ENCODE measurements around the gene NUDT14.

The NUDT14 gene

GRCh38 chr14:105192866-105193731 lies 12.0 kb upstream of the NUDT14 start:
- TF ChIP-seq SNAI2 (CRISPR knock-in tag; IDR thresholded peaks at IDR 0.05) (no peak), POU6F1 (CRISPR knock-in tag; IDR thresholded peaks at IDR 0.05; ENCODE audit: borderline replicate concordance, low read depth) (no peak), ZC3H10 (CRISPR knock-in tag; IDR thresholded peaks at IDR 0.05) (no peak), ARNTL (CRISPR knock-in tag; IDR thresholded peaks at IDR 0.05; ENCODE audit: borderline replicate concordance, low read depth) (no peak), ESRRG (CRISPR knock-in tag; IDR thresholded peaks at IDR 0.05) (no peak), BACH2 (CRISPR knock-in tag; IDR thresholded peaks at IDR 0.05; ENCODE audit: borderline replicate concordance) (no peak), ISL1 (CRISPR knock-in tag; IDR thresholded peaks at IDR 0.05) (no peak), PATZ1 (CRISPR knock-in tag; IDR thresholded peaks at IDR 0.05; ENCODE audit: borderline replicate concordance) (no peak), TCF4 (CRISPR knock-in tag; IDR thresholded peaks at IDR 0.05; ENCODE audit: borderline replicate concordance) (no peak), ZFP30 (CRISPR knock-in tag; IDR thresholded peaks at IDR 0.05) (no peak), ZNF70 (CRISPR knock-in tag; IDR thresholded peaks at IDR 0.05) (no peak), CREB5 (CRISPR knock-in tag; IDR thresholded peaks at IDR 0.05; ENCODE audit: low read depth) (no peak), ZFP3 (CRISPR knock-in tag; IDR thresholded peaks at IDR 0.05) (no peak), ZNF8 (CRISPR knock-in tag; IDR thresholded peaks at IDR 0.05) (no peak), CSRNP3 (CRISPR knock-in tag; IDR thresholded peaks at IDR 0.05) (no peak), RARB (CRISPR knock-in tag; IDR thresholded peaks at IDR 0.05) (no peak), ZNF565 (CRISPR knock-in tag; conservative IDR thresholded peaks at IDR 0.05; ENCODE audit: low read depth) (no peak), TSHZ2 (CRISPR knock-in tag; IDR thresholded peaks at IDR 0.05) (no peak), OSR1 (CRISPR knock-in tag; IDR thresholded peaks at IDR 0.05) (no peak), GLIS3 (CRISPR knock-in tag; IDR thresholded peaks at IDR 0.05) (no peak)

GRCh38 chr14:105187935-105188524 lies 6.9 kb upstream of the NUDT14 start:
- no peak for ATAC-seq
- TF ChIP-seq PATZ1 (CRISPR knock-in tag; IDR thresholded peaks at IDR 0.05; ENCODE audit: borderline replicate concordance) (no peak), CSRNP3 (CRISPR knock-in tag; IDR thresholded peaks at IDR 0.05) (no peak), ZFP30 (CRISPR knock-in tag; IDR thresholded peaks at IDR 0.05) (no peak), CREB5 (CRISPR knock-in tag; IDR thresholded peaks at IDR 0.05; ENCODE audit: low read depth) (no peak), BACH2 (CRISPR knock-in tag; IDR thresholded peaks at IDR 0.05; ENCODE audit: borderline replicate concordance) (no peak), GLIS3 (CRISPR knock-in tag; IDR thresholded peaks at IDR 0.05) (no peak), TCF4 (CRISPR knock-in tag; IDR thresholded peaks at IDR 0.05; ENCODE audit: borderline replicate concordance) (no peak), ZNF565 (CRISPR knock-in tag; conservative IDR thresholded peaks at IDR 0.05; ENCODE audit: low read depth) (no peak)

More at GRCh38 chr14:105192866-105193731, 12.0 kb upstream of the NUDT14 start:
- no peak for ATAC-seq
